Kidney glomerular epithelial cell (primary cell): ENCODE measurements around the gene DEXI.
"Not testable (repeated sequence)": the region's sequence is repeated elsewhere in the genome, so short reads cannot be mapped to it uniquely, and the experiment has no call there.

ENCODE experiments used
- DNase-seq: peaks from one replicate; lab custom pipeline; 2025; lab: John Stamatoyannopoulos, UW

The DEXI gene

DNA sequence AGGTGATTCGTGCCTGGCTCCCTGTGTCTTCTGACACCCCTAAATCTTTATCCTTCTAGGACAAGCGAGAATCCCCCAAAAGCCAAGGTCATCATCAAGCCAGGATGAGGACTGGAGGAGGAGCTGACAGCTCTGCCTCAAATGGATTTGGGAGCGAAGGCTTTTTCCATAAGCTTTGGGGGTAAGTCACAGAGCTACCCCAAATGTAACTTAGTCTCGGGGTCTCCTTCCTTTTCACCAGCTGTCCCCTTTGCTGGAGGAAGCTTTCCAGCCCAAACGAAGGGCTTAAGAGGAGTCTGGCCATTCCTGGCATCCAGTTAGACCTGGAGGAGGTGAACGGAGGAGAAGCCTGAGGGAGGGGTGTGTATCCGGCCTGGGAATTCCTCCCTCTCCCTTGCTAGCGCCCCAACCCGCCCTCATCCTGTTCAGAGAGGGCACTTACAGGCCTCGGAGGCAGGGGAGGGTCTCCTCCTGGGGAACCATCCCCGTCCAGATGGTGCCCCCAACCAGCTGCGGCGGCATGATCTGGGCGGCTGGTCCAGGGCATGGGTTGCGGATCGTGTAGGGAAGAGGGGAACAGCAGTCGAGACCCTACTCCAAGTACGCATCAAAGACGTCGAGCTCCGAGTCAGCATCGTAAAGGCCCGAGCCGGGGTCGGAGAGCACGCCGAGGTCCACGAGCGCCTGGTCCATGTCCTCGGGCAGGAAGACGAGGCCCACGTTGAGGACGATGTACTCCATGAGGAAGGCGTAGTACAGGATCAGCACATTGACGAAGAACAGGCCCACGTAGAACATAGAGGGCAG, 938 bp downstream of the DEXI start:
- DNase-seq = no peak

DNA sequence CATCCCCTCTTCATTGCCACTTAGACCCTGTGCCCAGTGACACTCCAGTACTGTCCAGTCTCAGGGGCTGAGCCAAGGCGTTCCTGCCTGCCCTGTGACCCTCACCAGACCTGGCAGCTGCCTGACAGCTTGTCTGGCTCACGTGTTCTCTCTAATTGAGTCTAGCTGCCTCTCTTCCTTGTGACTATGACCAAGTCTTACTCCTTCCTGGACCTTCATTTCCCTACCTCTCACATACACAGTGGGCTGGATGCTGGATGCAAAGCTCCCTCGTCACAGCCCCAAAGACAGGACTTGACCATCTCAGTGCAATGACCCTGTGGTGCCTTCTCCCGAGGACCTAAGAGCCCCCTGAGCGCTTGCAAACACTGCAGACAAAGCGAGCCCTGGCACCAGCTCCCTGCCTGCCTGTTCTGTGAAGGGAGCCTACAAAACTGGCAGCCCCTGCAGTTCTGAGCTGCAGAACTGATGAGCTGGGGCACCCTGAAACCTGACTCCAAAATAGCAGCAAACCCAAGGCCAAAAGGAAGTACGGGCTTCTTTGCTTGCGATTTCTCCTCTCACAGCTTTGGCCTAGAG, 1.7 kb downstream of the DEXI start:
- no peak for DNase-seq

GRCh38 chr16:10939649-10940234, 2.5 kb downstream of the DEXI start:
- DNase-seq = no peak

- DNase-seq = no peak
Measured at GRCh38 chr16:10938796-10939648, 3.2 kb downstream of the DEXI start.

- no peak for DNase-seq
Measured at GRCh38 chr16:10938321-10938720, 3.9 kb downstream of the DEXI start.

- no peak for DNase-seq
Measured at GRCh38 chr16:10937068-10937859, 5.0 kb downstream of the DEXI start.

- no peak for DNase-seq
Measured at GRCh38 chr16:10936272-10936984, 5.8 kb downstream of the DEXI start.

DNA sequence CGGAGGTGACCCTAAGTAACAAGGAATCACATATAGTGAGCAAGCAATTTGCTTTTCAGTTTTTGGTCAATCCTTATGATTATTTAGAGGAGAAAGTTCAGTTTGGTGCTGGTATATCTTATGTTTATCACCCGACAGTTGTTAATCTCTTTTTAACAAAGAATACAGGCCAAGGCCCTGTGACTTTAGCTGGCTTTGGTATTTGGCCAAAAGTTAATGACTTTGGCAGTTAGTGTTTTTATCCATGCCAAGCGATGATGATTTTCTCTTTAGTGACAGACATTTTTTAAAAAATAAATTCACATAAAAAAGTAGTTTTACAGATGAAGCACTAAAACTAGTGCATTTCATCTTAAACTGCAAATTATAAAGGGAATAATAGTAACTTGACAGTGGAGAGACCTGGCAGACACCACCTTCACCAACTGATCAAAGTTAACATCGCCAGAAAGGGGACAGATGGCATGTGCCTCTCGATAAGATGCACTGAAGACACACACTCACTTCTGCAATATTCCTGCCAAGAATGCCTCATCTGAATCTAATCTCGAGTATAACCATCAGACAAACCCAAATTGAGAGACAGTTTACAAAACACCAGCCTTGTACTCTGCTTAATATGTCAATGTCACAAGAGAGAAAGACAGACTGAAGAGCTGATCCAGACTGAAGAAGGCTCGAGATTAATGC, 6.9 kb downstream of the DEXI start:
- no peak for DNase-seq

DNA sequence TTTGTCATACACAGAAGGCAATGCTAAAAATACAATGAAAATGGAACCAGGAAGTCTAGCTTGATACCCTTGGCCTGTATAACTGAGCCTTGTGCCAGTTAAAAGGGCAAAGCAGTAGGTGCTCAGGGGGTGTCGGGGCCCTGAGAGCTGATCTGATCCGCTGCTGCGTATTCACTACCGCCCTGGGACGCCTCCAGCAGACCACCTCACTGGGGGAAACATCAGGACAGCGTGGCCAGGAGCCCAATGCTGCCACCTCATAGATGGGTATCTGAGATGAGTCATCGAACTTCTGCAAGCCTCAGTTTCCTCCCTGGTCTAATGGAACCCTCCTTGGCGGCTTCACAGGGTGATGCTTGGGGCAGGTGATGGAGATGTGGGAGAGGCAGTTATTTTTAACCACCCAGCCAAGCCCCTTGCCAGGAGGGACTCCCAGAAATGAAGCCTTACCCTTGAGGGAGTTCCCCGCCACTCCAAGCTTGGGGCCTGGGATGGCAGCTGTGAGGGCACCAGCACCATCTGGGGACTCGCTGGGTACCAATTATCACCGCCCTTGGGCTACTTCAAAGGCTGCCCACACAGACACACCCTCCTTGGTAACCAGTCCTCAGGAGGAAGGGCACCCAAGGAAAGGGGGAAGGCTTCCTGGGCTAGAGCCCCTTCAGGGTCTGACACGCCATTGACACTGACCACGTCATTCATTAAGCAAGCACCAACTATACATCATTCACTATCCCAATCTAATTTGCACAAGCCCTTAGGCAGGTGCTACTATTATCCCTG, 7.8 kb downstream of the DEXI start:
- no peak for DNase-seq

DNA sequence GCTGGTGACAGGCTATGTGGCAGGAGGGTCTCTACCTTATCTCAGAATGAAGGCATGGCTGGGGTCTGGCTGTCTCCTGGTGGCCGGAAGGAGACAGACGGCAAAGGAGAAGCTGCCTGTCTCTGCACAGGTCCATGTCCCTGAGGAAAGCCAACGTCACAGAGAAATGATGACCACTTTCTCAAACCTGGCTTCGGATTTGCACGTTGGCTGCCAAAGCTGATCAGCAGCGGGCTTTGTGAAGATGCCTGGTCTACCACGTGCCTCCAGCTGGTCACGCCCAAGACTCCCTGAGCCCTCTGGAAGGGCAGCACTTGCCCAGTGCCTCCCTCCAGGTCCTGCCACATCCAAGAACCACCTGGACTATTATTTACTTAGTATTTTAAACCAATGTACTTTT, 8.4 kb downstream of the DEXI start:
- no peak for DNase-seq

- DNase-seq = no peak
Measured at GRCh38 chr16:10932959-10933710, 9.1 kb downstream of the DEXI start.

- no peak for DNase-seq
Measured at GRCh38 chr16:10931977-10932632, 10.2 kb downstream of the DEXI start.

- no peak for DNase-seq
Measured at GRCh38 chr16:10931134-10931533, 11.1 kb downstream of the DEXI start.

- DNase-seq = no peak
Measured at GRCh38 chr16:10930755-10931093, 11.5 kb downstream of the DEXI start.

DNA sequence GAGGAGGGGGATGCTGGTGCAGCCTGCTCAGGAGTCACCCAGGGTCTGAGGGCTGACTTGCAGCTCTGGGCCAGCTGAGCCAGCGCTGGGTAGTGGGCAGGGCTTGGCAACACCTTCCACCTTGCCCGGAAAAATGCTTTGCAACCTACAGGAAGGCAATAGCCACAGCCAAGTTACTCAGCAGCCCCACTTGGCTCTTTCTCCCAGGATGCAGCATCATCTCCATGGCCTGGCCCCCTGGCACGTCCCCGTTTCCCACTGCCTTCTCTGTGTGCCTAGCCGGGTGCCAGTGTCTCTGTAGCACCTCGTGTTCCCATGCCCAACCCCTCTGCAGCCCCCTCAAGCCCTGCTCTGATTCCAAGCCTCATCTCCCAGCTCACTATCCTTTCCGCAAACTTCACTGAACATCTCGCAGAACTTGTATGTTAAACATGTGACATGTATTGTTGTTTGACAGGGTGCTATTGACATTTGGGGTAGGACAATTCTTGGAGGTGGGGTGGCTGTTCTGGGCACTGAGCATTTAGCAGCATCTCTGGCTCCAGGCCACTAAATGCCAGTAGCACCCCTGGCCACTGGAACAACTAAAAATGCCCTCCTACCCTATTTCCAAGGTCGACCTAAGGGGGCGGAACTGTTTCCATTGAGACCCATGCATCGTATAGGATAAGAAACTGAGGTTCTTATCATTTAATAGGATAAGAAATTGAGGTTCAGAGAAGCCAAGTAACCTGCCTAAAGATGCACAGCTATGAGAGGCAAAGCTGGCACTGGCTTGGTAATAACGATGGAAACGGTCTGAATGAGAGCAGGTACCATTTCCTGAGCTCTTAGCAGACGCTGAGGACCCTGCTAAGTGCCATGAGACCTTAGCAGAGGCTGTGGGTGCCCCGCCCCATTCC, 12.2 kb downstream of the DEXI start:
- no peak for DNase-seq

DNA sequence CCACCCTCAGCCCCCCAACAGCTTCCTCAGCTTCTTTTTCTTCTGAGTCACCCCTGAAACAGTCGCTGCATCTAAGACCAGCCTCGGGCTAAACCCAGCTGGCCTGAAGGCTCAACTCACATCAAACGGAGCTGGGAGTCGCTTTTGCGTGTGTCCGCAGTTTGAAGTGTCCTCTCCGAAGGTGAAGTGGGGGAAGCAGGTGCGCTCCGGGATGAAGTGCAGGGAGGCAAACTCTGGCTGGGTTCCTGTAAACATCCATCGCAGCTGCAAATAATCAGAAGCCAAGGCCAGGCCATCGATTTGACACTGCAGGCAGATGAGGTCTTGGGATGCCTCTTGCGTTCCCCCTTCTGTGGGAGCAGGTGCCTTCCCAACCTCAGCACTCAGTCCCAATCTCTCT, 13.2 kb downstream of the DEXI start:
- DNase-seq = not testable (repeated sequence)

GRCh38 chr16:10927497-10928112, 14.7 kb downstream of the DEXI start:
- no peak for DNase-seq
